Adrenal gland (tissue), 12 donors: ENCODE data around the gene DYRK1A. TPM values are rescaled to one million over a fixed set of nuclear protein-coding genes. Genes with fewer than 3 reads are reported as not detected.

ENCODE experiments used
- DNase-seq, 7 donors: peaks; one replicate each; pipeline ENCODE4 v3.0.0-alpha.2; 2019 to 2020
- H3K27ac ChIP-seq, 5 donors: fragments of 200-600 bp; sonication (generic) in 4 of 5; 1 replicate in 3 of 5; 2 replicates in 2 of 5; pipeline versions ENCODE4 v1.5.1 to v1.8.0; 2016 to 2020; ENCODE audit warnings: mild to moderate bottlenecking in 1 of 5
- H3K27me3 ChIP-seq: fragments of 200-600 bp; 2 replicates; pipeline ENCODE4 v1.8.0; 2021
- H3K36me3 ChIP-seq, 2 donors: fragments of 200-600 bp; replicated peaks in 1 of 2; 1 replicate in 1 of 2; 2 replicates in 1 of 2; pipeline versions ENCODE4 v1.5.1 to v1.8.0; 2018 to 2022
- H3K4me1 ChIP-seq, 2 donors: fragments of 200-600 bp; replicated peaks in 1 of 2; 1 replicate in 1 of 2; 2 replicates in 1 of 2; pipeline versions ENCODE4 v1.5.1 to v1.8.0; 2018 to 2021
- H3K4me3 ChIP-seq, 4 donors: fragments of 200-600 bp; sonication (generic) in 3 of 4; one replicate each; pipeline ENCODE4 v1.5.1; 2016 to 2018
- H3K9me3 ChIP-seq, 3 donors: fragments of 200-600 bp; sonication (generic) in 1 of 3; replicated peaks in 1 of 3; 1 replicate in 2 of 3; 2 replicates in 1 of 3; pipeline versions ENCODE4 v1.5.1 to v1.8.0; 2016 to 2021
- CTCF ChIP-seq, 6 experiments: fragments of 450-650 bp in 4 of 6; fragments of 200-600 bp in 2 of 6; sonication (generic) in 1 of 6; IDR thresholded peaks; 1 replicate in 5 of 6; 2 replicates in 1 of 6; pipeline versions ENCODE4 v1.5.1 to v1.8.0; 2016 to 2021; ENCODE audit warnings: antibody characterized with exemption in 6 of 6, mild to moderate bottlenecking in 2 of 6, moderate library complexity in 1 of 6
- POLR2A ChIP-seq, 2 donors: fragments of 450-650 bp; IDR thresholded peaks; one replicate each; pipeline ENCODE4 v1.6.1; 2017; ENCODE audit warnings: antibody characterized with exemption in 2 of 2, mild to moderate bottlenecking in 2 of 2, moderate library complexity in 1 of 2
- WGBS, 4 donors: extraction: QIAGEN DNeasy Blood & Tissue Kit in 2 of 4; methylation state at CpG; one replicate each; pipeline versions ENCODE4 v1.1.5 to v1.1.7; 2013 to 2017; 5-methylcytosine and 5-hydroxymethylcytosine counted together
- intact Hi-C, 2 donors: fragments of 100-400 bp; cut with DNase I; formaldehyde crosslinking; loops; one replicate each; pipeline versions ENCODE4 v1.14.1 to v1.15.0; 2022 to 2023
- polyA plus RNA-seq, 3 donors: library from polyadenylated mRNA; stranded (reverse); fragments of 200-250 nt in 2 of 3; fragments of 350-450 nt in 1 of 3; fragmentation: Illumina TruSeq in 1 of 3; extraction: RNeasy Lipid Tissue Mini Kit (QIAGEN cat#74804) in 1 of 3; gene quantifications; one replicate each; pipeline ENCODE4 v1.2.3, GENCODE V29; 2013 to 2014
- total RNA-seq, 9 donors: library from RNA; depleted of rRNA in 4 of 9; stranded (reverse); fragments of >200 nt in 4 of 9; fragments of 120-200 nt in 1 of 9; fragmentation: NEBNext Ultra II Directional in 1 of 9; extraction: Animal tissue kit (Norgen Biotek cat#: 25700) in 1 of 9; gene quantifications; one replicate each; pipeline versions ENCODE4 v1.1.0 to v1.2.4, GENCODE V29; 2013 to 2023
- donor health status: healthy with polysubstance abuse.
- donor health status: Bipolar disorder and iron deficiency.
- donor health status: DM: yes; HTN: yes; CAD: no.
- donor health status: DM: no; HTN: no; CAD: no.
- donor health status: DM: no; HTN: no; CAD: no.
- donor health status: DM: yes; HTN: yes; CAD: no.

DYRK1A gene
- total and polyA plus RNA-seq, 12 donors: 23.6 to 92.3 (median 57.7) TPM

GRCh38 chr21:37435120-37435519, 68.5 kb downstream of the DYRK1A start:
- DNase-seq: peak; percentile 64 to 90 (median 75)
- H3K36me3 ChIP-seq: no peaks in the 10 kb centered on the region
- H3K4me1 ChIP-seq: peaks cover 27 to 63% of the 10 kb centered on the region in 2 donors
- WGBS, 4 donors: 3 to 7% (median 4%) methylated on average over 6 of the region's 6 CpGs
- H3K4me3 ChIP-seq: peak overlapping the region in 1 of 4 donors; percentile 8
- intact Hi-C loops: no loop called here
- no peaks in the 10 kb centered on the region for H3K27me3 ChIP-seq
- TF ChIP-seq CTCF (IDR thresholded peaks at IDR 0.05): peak in 2 of 6 experiments; percentile 29 to 31
- no peak for TF ChIP-seq POLR2A (IDR thresholded peaks at IDR 0.05)
- H3K27ac ChIP-seq: peak overlapping the region in 2 of 5 donors; percentile 27 to 42
- no peaks in the 10 kb centered on the region for H3K9me3 ChIP-seq

- H3K27me3 ChIP-seq: no peaks in the 10 kb centered on the region
- H3K27ac ChIP-seq: peak overlapping the region in 3 of 5 donors; percentile 1 to 42 (median 33)
- peaks cover 27 to 62% of the 10 kb centered on the region in 2 donors for H3K4me1 ChIP-seq
- H3K4me3 ChIP-seq: peak overlapping the region in 1 of 4 donors; percentile 8
- TF ChIP-seq POLR2A (IDR thresholded peaks at IDR 0.05) (no peak), CTCF (IDR thresholded peaks at IDR 0.05) (no peak)
- intact Hi-C loops: no loop called here
- H3K36me3 ChIP-seq: no peaks in the 10 kb centered on the region
- no peaks in the 10 kb centered on the region for H3K9me3 ChIP-seq
- 31 to 38% (median 36%) methylated on average over 3 of the region's 3 CpGs for WGBS, 4 donors
- no peak for DNase-seq
Measured at GRCh38 chr21:37435711-37436110, 69.1 kb downstream of the DYRK1A start.

- 43 to 56% (median 53%) methylated on average over 2 of the region's 2 CpGs for WGBS, 4 donors
- H3K4me3 ChIP-seq: no peak overlapping the region
- peaks cover 24 to 60% of the 10 kb centered on the region in 2 donors for H3K4me1 ChIP-seq
- no peaks in the 10 kb centered on the region for H3K36me3 ChIP-seq
- H3K9me3 ChIP-seq: no peaks in the 10 kb centered on the region
- TF ChIP-seq CTCF (IDR thresholded peaks at IDR 0.05) (no peak), POLR2A (IDR thresholded peaks at IDR 0.05) (no peak)
- no peak for DNase-seq
- no peaks in the 10 kb centered on the region for H3K27me3 ChIP-seq
- peak overlapping the region in 4 of 5 donors; percentile 1 to 42 (median 30) for H3K27ac ChIP-seq
- intact Hi-C loops: no loop called here
Measured at GRCh38 chr21:37436174-37436573, 69.6 kb downstream of the DYRK1A start.

GRCh38 chr21:37437376-37438080, 71.0 kb downstream of the DYRK1A start:
- Histone ChIP-seq H3K36me3 (no peaks in the 10 kb centered on the region), H3K27me3 (no peaks in the 10 kb centered on the region), H3K9me3 (no peaks in the 10 kb centered on the region), H3K4me3 (no peak overlapping the region), H3K27ac (no peak overlapping the region), H3K4me1 (peaks cover 20 to 58% of the 10 kb centered on the region in 2 donors)
- TF ChIP-seq POLR2A (IDR thresholded peaks at IDR 0.05): no peak
- no peak for TF ChIP-seq CTCF (IDR thresholded peaks at IDR 0.05)
- no peak for DNase-seq
- 52 to 68% (median 61%) methylated on average over 1 of the region's 1 CpG for WGBS, 4 donors
- intact Hi-C loops: no loop called here
